Astrocyte (in vitro differentiated cells and primary cell): ENCODE data around the gene KIF20B. TPM values are rescaled to one million over a fixed set of nuclear protein-coding genes. Genes with fewer than 3 reads are reported as not detected.

Experiments used
- DNase-seq: peaks from one replicate; pipeline ENCODE4 v3.0.0-alpha.2; 2010; ENCODE audit warnings: low read depth
- FAIRE-seq: peaks from 2 replicates; lab custom pipeline; 2011; peaks lifted over from hg19 to GRCh38; lab: Jason Lieb, UNC
- H2AFZ ChIP-seq: 2 replicates; pipeline ENCODE4 v1.6.0; 2012; ENCODE audit warnings: low read depth, low read length, inconsistent platforms
- H3K27ac ChIP-seq: 2 replicates; pipeline ENCODE4 v1.5.1; 2011; ENCODE audit warnings: low read depth, low read length, inconsistent platforms
- H3K27me3 ChIP-seq: 2 replicates; pipeline ENCODE4 v1.6.0; 2011; ENCODE audit warnings: low read length, inconsistent platforms; ENCODE audit not compliant: insufficient read depth
- H3K36me3 ChIP-seq: 2 replicates; pipeline ENCODE4 v1.5.1; 2011; ENCODE audit warnings: low read length, inconsistent platforms; ENCODE audit not compliant: insufficient read depth
- H3K4me1 ChIP-seq: 2 replicates; pipeline ENCODE4 v1.5.1; 2011; ENCODE audit warnings: low read length, inconsistent platforms; ENCODE audit not compliant: insufficient read depth
- H3K4me2 ChIP-seq: 2 replicates; pipeline ENCODE4 v1.6.0; 2012; ENCODE audit warnings: low read length, inconsistent platforms
- H3K4me3 ChIP-seq: 2 replicates; pipeline ENCODE4 v1.5.1; 2011; ENCODE audit warnings: low read depth, mild to moderate bottlenecking, low read length, inconsistent platforms; ENCODE audit not compliant: insufficient read depth
- H3K79me2 ChIP-seq: 2 replicates; pipeline ENCODE4 v1.6.0; 2012; ENCODE audit warnings: mild to moderate bottlenecking, low read length, inconsistent platforms; ENCODE audit not compliant: insufficient read depth
- H3K9ac ChIP-seq: 2 replicates; pipeline ENCODE4 v1.6.0; 2012; ENCODE audit warnings: mild to moderate bottlenecking, low read length, inconsistent platforms
- H3K9me3 ChIP-seq: 2 replicates; pipeline ENCODE4 v1.5.1; 2012; ENCODE audit warnings: low read depth, mild to moderate bottlenecking, low read length, inconsistent platforms; ENCODE audit not compliant: insufficient read depth
- H4K20me1 ChIP-seq: 2 replicates; pipeline ENCODE4 v1.6.0; 2012; ENCODE audit warnings: low read length, inconsistent platforms; ENCODE audit not compliant: insufficient read depth
- H3K27ac Mint-ChIP-seq: one replicate; pipeline ENCODE4 v1.8.0; 2021; ENCODE audit warnings: mild to moderate bottlenecking, mixed read lengths; ENCODE audit not compliant: unreplicated experiment
- H3K27me3 Mint-ChIP-seq: one replicate; pipeline ENCODE4 v1.8.0; 2021; ENCODE audit warnings: low read depth, mixed read lengths; ENCODE audit not compliant: unreplicated experiment
- H3K36me3 Mint-ChIP-seq: one replicate; pipeline ENCODE4 v1.8.0; 2021; ENCODE audit warnings: low read depth, mixed read lengths; ENCODE audit not compliant: unreplicated experiment
- H3K4me1 Mint-ChIP-seq: one replicate; pipeline ENCODE4 v1.8.0; 2021; ENCODE audit warnings: low read depth, mixed read lengths; ENCODE audit not compliant: unreplicated experiment
- H3K4me3 Mint-ChIP-seq: one replicate; pipeline ENCODE4 v1.8.0; 2021; ENCODE audit warnings: mild to moderate bottlenecking, moderate library complexity, mixed read lengths; ENCODE audit not compliant: unreplicated experiment
- H3K9me3 Mint-ChIP-seq: one replicate; pipeline ENCODE4 v1.8.0; 2021; ENCODE audit warnings: mild to moderate bottlenecking, mixed read lengths; ENCODE audit not compliant: unreplicated experiment
- EZH2 ChIP-seq: IDR thresholded peaks from 2 replicates; pipeline ENCODE4 v1.6.1; 2012; ENCODE audit warnings: mild to moderate bottlenecking, low read length, inconsistent platforms; ENCODE audit not compliant: insufficient read depth
- total RNA-seq: library from RNA; stranded (reverse); gene quantifications from 2 replicates; pipeline ENCODE4 v1.2.1, GENCODE V29; 2021
- TF ChIP-seq, protein P1 (sequence below): IDR thresholded peaks from 2 replicates; pipeline ENCODE4 v1.5.1; 2011; ENCODE audit warnings: low read depth, mild to moderate bottlenecking, inconsistent platforms, low read length, moderate library complexity; ENCODE audit not compliant: insufficient read depth

KIF20B gene
- total RNA-seq, 1 donor from 2014 or later = 7.1 TPM

DNA sequence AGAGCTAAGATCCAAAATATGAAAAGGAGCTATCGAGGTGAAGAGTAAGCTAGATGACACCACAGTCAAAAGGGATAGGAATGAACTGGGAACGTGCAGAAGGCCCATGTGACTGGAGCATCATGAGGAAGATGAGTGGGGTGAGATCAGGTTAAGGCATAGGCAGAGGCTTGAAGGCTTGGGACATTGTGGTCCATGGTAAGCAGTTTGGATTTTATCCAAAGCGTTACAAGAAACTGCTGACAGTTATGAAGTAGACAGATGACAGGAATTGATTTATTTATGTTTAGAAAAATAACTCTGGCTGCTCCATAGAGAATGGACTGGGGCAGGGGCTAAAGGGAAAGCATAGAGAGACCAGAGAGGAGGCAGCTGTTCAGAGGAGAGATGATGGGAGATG is 38.2 kb upstream of the KIF20B start:
- no peak for TF ChIP-seq EZH2
- TF ChIP-seq, protein P1, sequence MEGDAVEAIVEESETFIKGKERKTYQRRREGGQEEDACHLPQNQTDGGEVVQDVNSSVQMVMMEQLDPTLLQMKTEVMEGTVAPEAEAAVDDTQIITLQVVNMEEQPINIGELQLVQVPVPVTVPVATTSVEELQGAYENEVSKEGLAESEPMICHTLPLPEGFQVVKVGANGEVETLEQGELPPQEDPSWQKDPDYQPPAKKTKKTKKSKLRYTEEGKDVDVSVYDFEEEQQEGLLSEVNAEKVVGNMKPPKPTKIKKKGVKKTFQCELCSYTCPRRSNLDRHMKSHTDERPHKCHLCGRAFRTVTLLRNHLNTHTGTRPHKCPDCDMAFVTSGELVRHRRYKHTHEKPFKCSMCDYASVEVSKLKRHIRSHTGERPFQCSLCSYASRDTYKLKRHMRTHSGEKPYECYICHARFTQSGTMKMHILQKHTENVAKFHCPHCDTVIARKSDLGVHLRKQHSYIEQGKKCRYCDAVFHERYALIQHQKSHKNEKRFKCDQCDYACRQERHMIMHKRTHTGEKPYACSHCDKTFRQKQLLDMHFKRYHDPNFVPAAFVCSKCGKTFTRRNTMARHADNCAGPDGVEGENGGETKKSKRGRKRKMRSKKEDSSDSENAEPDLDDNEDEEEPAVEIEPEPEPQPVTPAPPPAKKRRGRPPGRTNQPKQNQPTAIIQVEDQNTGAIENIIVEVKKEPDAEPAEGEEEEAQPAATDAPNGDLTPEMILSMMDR = no peak
- H3K79me2 ChIP-seq = no peaks in the 10 kb centered on the region
- no peaks in the 10 kb centered on the region for H3K36me3 Mint-ChIP-seq
- no peak overlapping the region for H3K4me2 ChIP-seq
- no peaks in the 10 kb centered on the region for H3K27me3 ChIP-seq
- no peaks in the 10 kb centered on the region for H3K4me1 Mint-ChIP-seq
- no peak overlapping the region for H3K4me3 ChIP-seq
- no peak overlapping the region for H3K9ac ChIP-seq
- DNase-seq (no peak), FAIRE-seq (no peak)
- peaks cover 19% of the 10 kb centered on the region for H3K27me3 Mint-ChIP-seq
- H2AFZ ChIP-seq = no peak overlapping the region
- no peaks in the 10 kb centered on the region for H3K36me3 ChIP-seq
- H3K4me3 Mint-ChIP-seq = no peak overlapping the region
- no peaks in the 10 kb centered on the region for H3K9me3 Mint-ChIP-seq
- peaks cover 11% of the 10 kb centered on the region for H3K4me1 ChIP-seq
- no peaks in the 10 kb centered on the region for H3K9me3 ChIP-seq
- no peak overlapping the region for H3K27ac ChIP-seq
- no peaks in the 10 kb centered on the region for H4K20me1 ChIP-seq
- H3K27ac Mint-ChIP-seq = no peak overlapping the region

GRCh38 chr10:89664203-89664602 is 37.2 kb upstream of the KIF20B start:
- peaks cover 16% of the 10 kb centered on the region for H3K27me3 Mint-ChIP-seq
- Histone ChIP-seq H3K79me2 (no peaks in the 10 kb centered on the region), H2AFZ (no peak overlapping the region), H4K20me1 (no peaks in the 10 kb centered on the region), H3K4me1 (peaks cover 5% of the 10 kb centered on the region), H3K4me3 (no peak overlapping the region), H3K9me3 (no peaks in the 10 kb centered on the region), H3K9ac (no peak overlapping the region), H3K27ac (no peak overlapping the region), H3K4me2 (no peak overlapping the region), H3K36me3 (no peaks in the 10 kb centered on the region), H3K27me3 (no peaks in the 10 kb centered on the region)
- no peaks in the 10 kb centered on the region for H3K36me3 Mint-ChIP-seq
- no peaks in the 10 kb centered on the region for H3K9me3 Mint-ChIP-seq
- FAIRE-seq = no peak
- H3K4me3 Mint-ChIP-seq = no peak overlapping the region
- H3K27ac Mint-ChIP-seq = no peak overlapping the region
- H3K4me1 Mint-ChIP-seq = no peaks in the 10 kb centered on the region
- TF ChIP-seq, protein P1 = no peak
- no peak for TF ChIP-seq EZH2
- DNase-seq = no peak

DNA sequence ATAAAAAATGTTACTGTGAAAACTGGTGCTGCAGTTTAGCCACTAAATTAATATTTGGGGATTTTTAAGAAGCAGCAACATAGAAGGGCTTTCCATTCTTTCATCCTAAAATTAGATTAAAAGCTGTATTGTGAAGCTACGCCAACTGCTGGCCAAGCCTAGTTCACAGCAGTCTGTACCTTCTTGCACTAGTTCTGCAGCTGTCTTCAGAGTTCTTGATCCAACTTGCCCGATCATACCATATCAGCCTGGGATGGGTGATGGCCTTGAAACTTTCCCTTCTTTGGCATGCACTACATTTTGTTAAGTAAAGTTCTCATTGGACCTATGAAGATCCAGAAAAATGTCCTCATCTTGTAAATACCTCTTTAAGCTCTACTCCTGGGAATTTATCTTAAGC is 36.1 kb upstream of the KIF20B start:
- H3K27me3 ChIP-seq = no peaks in the 10 kb centered on the region
- H2AFZ ChIP-seq = no peak overlapping the region
- H3K9me3 ChIP-seq = no peaks in the 10 kb centered on the region
- H3K36me3 Mint-ChIP-seq = no peaks in the 10 kb centered on the region
- TF ChIP-seq, protein P1 = no peak
- TF ChIP-seq EZH2 = no peak
- H3K4me2 ChIP-seq = no peak overlapping the region
- no peaks in the 10 kb centered on the region for H3K4me1 ChIP-seq
- peaks cover 15% of the 10 kb centered on the region for H3K27me3 Mint-ChIP-seq
- H3K9ac ChIP-seq = no peak overlapping the region
- no peaks in the 10 kb centered on the region for H3K9me3 Mint-ChIP-seq
- no peaks in the 10 kb centered on the region for H3K36me3 ChIP-seq
- H3K27ac ChIP-seq = no peak overlapping the region
- FAIRE-seq (no peak), DNase-seq (no peak)
- H3K4me3 ChIP-seq = no peak overlapping the region
- H4K20me1 ChIP-seq = no peaks in the 10 kb centered on the region
- H3K27ac Mint-ChIP-seq = no peak overlapping the region
- no peaks in the 10 kb centered on the region for H3K79me2 ChIP-seq
- no peak overlapping the region for H3K4me3 Mint-ChIP-seq
- no peaks in the 10 kb centered on the region for H3K4me1 Mint-ChIP-seq
